ENCODE results near the gene FAM3C. TPM values are rescaled to one million over a fixed set of nuclear protein-coding genes. Genes with fewer than 3 reads are reported as not detected.

The FAM3C gene
- total RNA-seq, 1 experiment from 2014 or later: 26.1 TPM

GRCh38 chr7:121304102-121304658, 91.9 kb downstream of the FAM3C start:
- H3K9me2 ChIP-seq (replicated peaks; ENCODE audit: insufficient read depth, low read length): no peaks in the 10 kb centered on the region
- no peak overlapping the region for H3K9ac ChIP-seq (ENCODE audit: low read length)
- H3K36me3 ChIP-seq (ENCODE audit: insufficient read depth, low read length): no peaks in the 10 kb centered on the region
- no peak overlapping the region for H3K4me3 ChIP-seq (ENCODE audit: low read length)
- H3K9me3 ChIP-seq (ENCODE audit: low read length): no peaks in the 10 kb centered on the region
- no peak overlapping the region for H3K4me2 ChIP-seq (ENCODE audit: low read depth, low read length, poor library complexity, severe bottlenecking)
- no peaks in the 10 kb centered on the region for H3K79me2 ChIP-seq (ENCODE audit: low read length)
- H2AFZ ChIP-seq (ENCODE audit: low read length): no peak overlapping the region
- H3K27ac ChIP-seq (ENCODE audit: low read length): no peak overlapping the region
- H4K20me1 ChIP-seq (ENCODE audit: insufficient read depth, low read depth, low read length): no peaks in the 10 kb centered on the region
- DNase-seq: no peak
- no peaks in the 10 kb centered on the region for H3K27me3 ChIP-seq (ENCODE audit: low read length)
- H3K4me1 ChIP-seq (ENCODE audit: low read length): no peaks in the 10 kb centered on the region

GRCh38 chr7:121303422-121304101, 92.5 kb downstream of the FAM3C start:
- Histone ChIP-seq H3K9ac (ENCODE audit: low read length) (no peak overlapping the region), H3K4me2 (ENCODE audit: low read depth, low read length, poor library complexity, severe bottlenecking) (no peak overlapping the region), H3K9me2 (replicated peaks; ENCODE audit: insufficient read depth, low read length) (no peaks in the 10 kb centered on the region)

DNA sequence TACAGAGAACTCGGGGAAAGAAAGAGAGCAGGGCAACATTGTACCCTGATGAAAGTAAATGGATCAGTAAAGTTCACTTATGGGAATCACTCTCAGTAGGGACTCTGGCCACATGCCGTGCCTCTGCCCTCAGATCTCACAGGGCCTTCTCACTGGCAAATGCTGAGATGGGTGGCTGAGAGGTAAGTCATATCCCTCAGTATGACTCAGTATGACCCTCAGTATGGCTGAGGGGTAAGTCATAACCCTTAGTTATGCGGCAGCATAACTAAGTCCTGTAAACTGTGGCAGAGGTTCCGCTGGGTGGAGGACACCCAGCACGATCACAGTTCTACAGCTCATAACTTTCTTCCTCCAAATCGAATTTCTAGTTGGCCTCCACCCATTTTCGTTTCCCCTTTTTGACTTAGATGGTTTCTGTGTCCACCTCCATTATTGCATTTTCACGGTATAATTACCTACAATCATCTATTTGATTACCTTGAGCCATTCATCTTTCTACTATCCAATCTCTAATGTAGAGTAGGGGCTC, 93.8 kb downstream of the FAM3C start:
- Histone ChIP-seq H3K9ac (ENCODE audit: low read length) (no peak overlapping the region), H3K4me2 (ENCODE audit: low read depth, low read length, poor library complexity, severe bottlenecking) (no peak overlapping the region)
- no peak for DNase-seq

More at GRCh38 chr7:121303422-121304101, 92.5 kb downstream of the FAM3C start:
- H2AFZ ChIP-seq (ENCODE audit: low read length): no peak overlapping the region
- no peaks in the 10 kb centered on the region for H3K4me1 ChIP-seq (ENCODE audit: low read length)
- no peaks in the 10 kb centered on the region for H3K9me3 ChIP-seq (ENCODE audit: low read length)
- no peaks in the 10 kb centered on the region for H3K27me3 ChIP-seq (ENCODE audit: low read length)
- H3K36me3 ChIP-seq (ENCODE audit: insufficient read depth, low read length): no peaks in the 10 kb centered on the region
- DNase-seq: no peak
- no peaks in the 10 kb centered on the region for H3K79me2 ChIP-seq (ENCODE audit: low read length)
- no peaks in the 10 kb centered on the region for H4K20me1 ChIP-seq (ENCODE audit: insufficient read depth, low read depth, low read length)
- no peak overlapping the region for H3K27ac ChIP-seq (ENCODE audit: low read length)
- H3K4me3 ChIP-seq (ENCODE audit: low read length): no peak overlapping the region

DNA sequence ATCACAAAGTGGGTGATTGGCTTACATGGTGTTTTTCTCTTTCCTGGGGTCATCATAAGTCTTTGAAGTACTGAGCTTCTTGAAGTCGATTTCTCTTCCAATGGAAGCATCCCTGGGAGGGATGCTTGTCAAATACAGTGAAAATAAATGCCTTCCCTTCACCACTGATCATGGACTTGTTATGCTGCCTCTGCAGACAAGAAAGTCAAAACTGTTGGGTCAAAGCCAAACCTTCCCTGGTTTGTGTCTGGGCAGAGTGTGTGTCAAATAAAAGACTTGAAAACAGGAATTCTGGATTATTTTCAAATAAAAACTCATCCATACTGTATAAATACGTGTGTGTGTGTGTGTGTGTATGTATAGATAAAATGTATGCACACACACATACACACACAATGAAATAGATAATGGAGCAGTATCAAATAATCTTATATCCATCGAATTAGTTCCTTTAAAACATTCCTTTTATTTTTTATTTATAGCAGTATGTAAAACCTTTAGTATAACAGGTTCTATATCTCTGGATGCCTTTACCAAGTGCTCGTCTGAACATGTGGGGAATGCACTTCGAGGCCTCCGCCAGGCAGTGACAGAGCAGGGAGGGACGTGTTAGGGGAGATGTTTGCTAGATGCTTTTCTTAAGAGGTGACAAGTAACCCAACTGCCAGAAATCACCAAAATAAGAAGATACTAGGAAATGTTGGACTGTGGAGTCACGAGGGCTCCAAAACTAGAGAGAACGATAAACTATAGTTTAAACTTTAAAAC, 94.5 kb downstream of the FAM3C start:
- H3K4me3 ChIP-seq (ENCODE audit: low read length): no peak overlapping the region
- no peaks in the 10 kb centered on the region for H3K9me3 ChIP-seq (ENCODE audit: low read length)
- H3K27me3 ChIP-seq (ENCODE audit: low read length): no peaks in the 10 kb centered on the region
- H3K36me3 ChIP-seq (ENCODE audit: insufficient read depth, low read length): no peaks in the 10 kb centered on the region
- H3K27ac ChIP-seq (ENCODE audit: low read length): no peak overlapping the region
- no peaks in the 10 kb centered on the region for H4K20me1 ChIP-seq (ENCODE audit: insufficient read depth, low read depth, low read length)
- DNase-seq: no peak
- no peaks in the 10 kb centered on the region for H3K79me2 ChIP-seq (ENCODE audit: low read length)
- no peaks in the 10 kb centered on the region for H3K9me2 ChIP-seq (replicated peaks; ENCODE audit: insufficient read depth, low read length)
- H3K9ac ChIP-seq (ENCODE audit: low read length): no peak overlapping the region
- no peak overlapping the region for H2AFZ ChIP-seq (ENCODE audit: low read length)
- H3K4me2 ChIP-seq (ENCODE audit: low read depth, low read length, poor library complexity, severe bottlenecking): no peak overlapping the region
- no peaks in the 10 kb centered on the region for H3K4me1 ChIP-seq (ENCODE audit: low read length)

More for the DNA sequence above, 93.8 kb downstream of the FAM3C start:
- Histone ChIP-seq H3K27me3 (ENCODE audit: low read length) (no peaks in the 10 kb centered on the region), H3K79me2 (ENCODE audit: low read length) (no peaks in the 10 kb centered on the region), H4K20me1 (ENCODE audit: insufficient read depth, low read depth, low read length) (no peaks in the 10 kb centered on the region), H3K4me1 (ENCODE audit: low read length) (no peaks in the 10 kb centered on the region), H2AFZ (ENCODE audit: low read length) (no peak overlapping the region), H3K9me3 (ENCODE audit: low read length) (no peaks in the 10 kb centered on the region), H3K4me3 (ENCODE audit: low read length) (no peak overlapping the region), H3K36me3 (ENCODE audit: insufficient read depth, low read length) (no peaks in the 10 kb centered on the region), H3K9me2 (replicated peaks; ENCODE audit: insufficient read depth, low read length) (no peaks in the 10 kb centered on the region), H3K27ac (ENCODE audit: low read length) (no peak overlapping the region)

- Histone ChIP-seq H3K9me3 (ENCODE audit: low read length) (no peaks in the 10 kb centered on the region), H2AFZ (ENCODE audit: low read length) (no peak overlapping the region), H3K36me3 (ENCODE audit: insufficient read depth, low read length) (no peaks in the 10 kb centered on the region), H3K27me3 (ENCODE audit: low read length) (no peaks in the 10 kb centered on the region), H3K4me2 (ENCODE audit: low read depth, low read length, poor library complexity, severe bottlenecking) (no peak overlapping the region), H3K4me3 (ENCODE audit: low read length) (no peak overlapping the region), H3K27ac (ENCODE audit: low read length) (no peak overlapping the region), H3K4me1 (ENCODE audit: low read length) (no peaks in the 10 kb centered on the region), H3K79me2 (ENCODE audit: low read length) (no peaks in the 10 kb centered on the region), H3K9ac (ENCODE audit: low read length) (no peak overlapping the region), H3K9me2 (replicated peaks; ENCODE audit: insufficient read depth, low read length) (no peaks in the 10 kb centered on the region), H4K20me1 (ENCODE audit: insufficient read depth, low read depth, low read length) (no peaks in the 10 kb centered on the region)
- DNase-seq: no peak
Observed at GRCh38 chr7:121300685-121301420, 95.3 kb downstream of the FAM3C start.

Other genes with a start within 250 kb of the FAM3C start
- gene WNT16, start 67.3 kb downstream of the FAM3C start, total RNA-seq (2014; rRNA removed; shearing (Covaris generic); ENCODE audit: low replicate concordance): not detected in 2 replicates